Stomach (tissue), 9 donors: Measurements from ENCODE around the gene RFTN1. TPM values are rescaled to one million over a fixed set of nuclear protein-coding genes. Genes with fewer than 3 reads are reported as not detected.

Experiments
- DNase-seq, 2 donors: peaks; one replicate each; pipeline versions ENCODE4 v3.0.0 to v3.0.0-alpha.2; 2013 to 2019
- H3K27ac ChIP-seq, 5 donors: fragments of 200-600 bp in 4 of 5; sonication (generic) in 4 of 5; one replicate each; pipeline ENCODE4 v1.5.1; 2013 to 2019; ENCODE audit warnings: mild to moderate bottlenecking in 1 of 5, moderate library complexity in 1 of 5
- H3K27me3 ChIP-seq, 3 donors: fragments of 200-600 bp; sonication (generic); one replicate each; pipeline ENCODE4 v1.5.1; 2017 to 2019; ENCODE audit warnings: mixed run types in 1 of 3
- H3K36me3 ChIP-seq, 4 donors: fragments of 200-600 bp; sonication (generic); 1 replicate in 3 of 4; 2 replicates in 1 of 4; pipeline ENCODE4 v1.5.1; 2016 to 2019
- H3K4me1 ChIP-seq, 4 donors: fragments of 200-600 bp; sonication (generic); one replicate each; pipeline ENCODE4 v1.5.1; 2016 to 2019
- H3K4me3 ChIP-seq, 4 donors: fragments of 200-600 bp; sonication (generic) in 3 of 4; one replicate each; pipeline ENCODE4 v1.5.1; 2016 to 2019; ENCODE audit warnings: mild to moderate bottlenecking in 1 of 4
- H3K9me3 ChIP-seq, 4 donors: fragments of 200-600 bp; sonication (generic); one replicate each; pipeline ENCODE4 v1.5.1; 2016 to 2019
- EP300 ChIP-seq: sonication (generic); formaldehyde crosslinking; IDR thresholded peaks from one replicate; pipeline ENCODE4 v1.6.1; 2017; ENCODE audit warnings: antibody characterized with exemption
- POLR2A ChIP-seq, 4 donors: fragments of 450-650 bp; IDR thresholded peaks; one replicate each; pipeline ENCODE4 v1.6.1; 2016; ENCODE audit warnings: antibody characterized with exemption in 4 of 4, control low read depth in 2 of 4, mild to moderate bottlenecking in 1 of 4, moderate library complexity in 1 of 4
- POLR2AphosphoS5 ChIP-seq, 3 donors: sonication (generic); formaldehyde crosslinking; IDR thresholded peaks; one replicate each; pipeline ENCODE4 v1.6.1; 2016; ENCODE audit warnings: antibody characterized with exemption in 3 of 3
- WGBS, 5 donors: extraction: QIAGEN DNeasy Blood & Tissue Kit in 3 of 5; methylation state at CpG; one replicate each; pipeline versions ENCODE4 v1.1.5 to v1.1.7; 2013 to 2018; 5-methylcytosine and 5-hydroxymethylcytosine counted together
- intact Hi-C: fragments of 100-400 bp; cut with DNase I; formaldehyde crosslinking; loops from one replicate; pipeline ENCODE4 v1.15.1; 2023; ENCODE audit warnings: low total_unique reads
- polyA plus RNA-seq, 3 donors: library from polyadenylated mRNA; stranded (reverse); fragments of 200-250 nt; gene quantifications; one replicate each; pipeline ENCODE4 v1.2.3, GENCODE V29; 2013
- total RNA-seq, 5 donors: library from RNA; depleted of rRNA; stranded (reverse); fragments of >200 nt; gene quantifications; one replicate each; pipeline versions ENCODE4 v1.1.0 to v1.2.3, GENCODE V29; 2014 to 2016
- TF ChIP-seq, protein P1 (sequence below), 7 experiments: fragments of 450-650 bp in 4 of 7; fragments of 200-600 bp in 3 of 7; sonication (generic) in 3 of 7; IDR thresholded peaks; one replicate each; pipeline ENCODE4 v1.5.1; 2016 to 2019; ENCODE audit warnings: antibody characterized with exemption in 7 of 7, control low read depth in 2 of 7, mild to moderate bottlenecking in 1 of 7
- donor health status: healthy with polysubstance abuse.
- donor health status: Bipolar disorder and iron deficiency.
- donor health status: healthy.

Gene RFTN1
- total and polyA plus RNA-seq, 8 donors: 4.6 to 103 (median 18.9) TPM

DNA sequence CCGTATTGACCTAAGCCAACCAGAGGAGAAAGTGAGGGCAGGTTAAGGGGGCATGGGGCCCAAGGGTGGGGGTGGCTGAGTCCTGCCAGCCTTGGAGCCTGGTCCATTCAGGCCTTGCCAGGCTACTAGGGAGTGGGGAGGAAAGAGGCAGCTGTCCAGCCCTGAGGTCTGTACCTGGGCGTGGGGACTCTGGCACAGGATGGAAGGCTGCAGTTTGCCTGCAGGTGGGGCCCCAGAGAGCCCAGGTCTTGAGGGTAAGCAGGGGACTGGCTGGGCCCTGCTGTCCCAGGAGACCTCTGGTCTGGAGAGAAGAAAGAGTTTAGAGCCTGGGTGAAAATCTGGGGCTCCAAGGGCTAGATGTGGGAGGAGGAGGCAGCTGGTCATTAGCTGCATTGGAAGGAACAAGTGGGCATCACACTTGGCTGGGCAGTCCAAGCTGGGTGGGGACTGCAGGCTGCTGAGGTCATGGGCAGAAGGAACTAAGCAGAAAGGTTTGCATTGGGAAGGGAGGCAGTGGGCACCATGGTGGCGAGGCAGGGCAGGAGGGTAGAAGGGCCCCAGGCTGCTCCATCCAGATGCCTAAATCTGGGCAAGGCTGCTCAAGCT is 140.1 kb downstream of the RFTN1 start:
- Histone ChIP-seq H3K27ac (peak overlapping the region in 3 of 5 donors; percentile 3 to 55 (median 45)), H3K4me3 (no peak overlapping the region), H3K27me3 (no peaks in the 10 kb centered on the region), H3K9me3 (no peaks in the 10 kb centered on the region), H3K4me1 (peaks cover 0 to 37% (median 14%) of the 10 kb centered on the region in 4 donors), H3K36me3 (peaks cover 0 to 24% (median 1%) of the 10 kb centered on the region in 4 donors)
- 74 to 87% (median 81%) methylated on average over 3 of the region's 3 CpGs for WGBS, 5 donors
- TF ChIP-seq POLR2AphosphoS5 (IDR thresholded peaks at IDR 0.05): no peak
- TF ChIP-seq, protein P1, sequence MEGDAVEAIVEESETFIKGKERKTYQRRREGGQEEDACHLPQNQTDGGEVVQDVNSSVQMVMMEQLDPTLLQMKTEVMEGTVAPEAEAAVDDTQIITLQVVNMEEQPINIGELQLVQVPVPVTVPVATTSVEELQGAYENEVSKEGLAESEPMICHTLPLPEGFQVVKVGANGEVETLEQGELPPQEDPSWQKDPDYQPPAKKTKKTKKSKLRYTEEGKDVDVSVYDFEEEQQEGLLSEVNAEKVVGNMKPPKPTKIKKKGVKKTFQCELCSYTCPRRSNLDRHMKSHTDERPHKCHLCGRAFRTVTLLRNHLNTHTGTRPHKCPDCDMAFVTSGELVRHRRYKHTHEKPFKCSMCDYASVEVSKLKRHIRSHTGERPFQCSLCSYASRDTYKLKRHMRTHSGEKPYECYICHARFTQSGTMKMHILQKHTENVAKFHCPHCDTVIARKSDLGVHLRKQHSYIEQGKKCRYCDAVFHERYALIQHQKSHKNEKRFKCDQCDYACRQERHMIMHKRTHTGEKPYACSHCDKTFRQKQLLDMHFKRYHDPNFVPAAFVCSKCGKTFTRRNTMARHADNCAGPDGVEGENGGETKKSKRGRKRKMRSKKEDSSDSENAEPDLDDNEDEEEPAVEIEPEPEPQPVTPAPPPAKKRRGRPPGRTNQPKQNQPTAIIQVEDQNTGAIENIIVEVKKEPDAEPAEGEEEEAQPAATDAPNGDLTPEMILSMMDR (IDR thresholded peaks at IDR 0.05): no peak
- TF ChIP-seq POLR2A (IDR thresholded peaks at IDR 0.05): no peak
- TF ChIP-seq EP300: no peak
- no peak for DNase-seq
- intact Hi-C loops: no loop called here

DNA sequence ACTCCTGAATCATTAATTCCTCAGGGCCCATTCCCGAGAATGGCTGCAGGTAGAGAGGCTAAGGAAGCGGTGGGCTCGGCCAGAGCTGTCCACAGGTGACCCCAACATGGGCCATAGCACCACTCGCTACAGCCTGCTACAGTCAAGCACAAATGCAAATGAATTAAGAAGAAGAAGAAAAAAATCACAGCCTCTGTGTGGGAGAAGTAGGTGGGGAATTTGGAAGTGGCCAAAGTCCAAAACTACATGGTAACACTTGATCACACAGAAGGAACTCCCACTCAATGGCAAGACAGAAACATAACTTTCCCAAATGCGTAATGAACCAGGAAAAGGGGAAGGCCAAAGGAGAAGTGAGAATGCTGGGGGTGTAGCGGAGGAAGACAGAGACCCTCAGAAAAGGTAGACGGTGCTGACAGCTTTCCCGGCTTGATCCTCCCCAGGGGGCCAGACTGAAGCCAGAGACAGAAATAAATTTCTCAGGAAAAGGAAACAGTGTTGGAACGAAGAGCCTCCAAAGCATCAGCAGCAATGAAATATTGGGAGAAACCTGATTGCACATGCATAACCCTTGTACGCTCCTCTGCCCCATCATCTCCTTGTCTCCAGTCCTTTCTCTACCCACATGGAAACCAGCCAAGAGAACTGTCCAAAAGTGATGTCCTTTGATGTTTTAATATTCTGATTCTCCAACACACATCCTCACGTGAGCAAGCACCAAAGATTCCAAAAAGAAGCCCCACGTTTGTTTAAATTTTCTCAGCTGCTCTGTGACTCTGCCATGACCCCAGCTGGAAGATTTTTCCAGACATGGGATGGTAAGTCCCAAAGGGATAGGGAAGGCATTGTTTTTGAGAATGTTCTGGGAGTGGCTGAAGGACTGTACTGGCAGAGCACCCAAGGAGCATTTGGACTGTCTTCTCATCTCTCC is 140.9 kb downstream of the RFTN1 start:
- intact Hi-C loops: no loop called here
- peaks cover 0 to 24% (median 7%) of the 10 kb centered on the region in 4 donors for H3K36me3 ChIP-seq
- H3K9me3 ChIP-seq: no peaks in the 10 kb centered on the region
- peak in 1 of 2 donors; percentile 41 for DNase-seq
- peak overlapping the region in 3 of 5 donors; percentile 40 to 55 (median 45) for H3K27ac ChIP-seq
- no peak overlapping the region for H3K4me3 ChIP-seq
- H3K27me3 ChIP-seq: no peaks in the 10 kb centered on the region
- TF ChIP-seq EP300: no peak
- TF ChIP-seq, protein P1 (IDR thresholded peaks at IDR 0.05): no peak
- TF ChIP-seq POLR2A (IDR thresholded peaks at IDR 0.05): no peak
- H3K4me1 ChIP-seq: peaks cover 0 to 37% (median 14%) of the 10 kb centered on the region in 4 donors
- 64 to 78% (median 73%) methylated on average over 12 of the region's 12 CpGs for WGBS, 5 donors

GRCh38 chr3:16370872-16371740 is 142.4 kb downstream of the RFTN1 start:
- Histone ChIP-seq H3K27me3 (no peaks in the 10 kb centered on the region), H3K27ac (peak overlapping the region in 3 of 5 donors; percentile 37 to 55 (median 45)), H3K4me3 (no peak overlapping the region), H3K9me3 (no peaks in the 10 kb centered on the region), H3K36me3 (peaks cover 0 to 20% (median 9%) of the 10 kb centered on the region in 4 donors), H3K4me1 (peaks cover 0 to 37% (median 14%) of the 10 kb centered on the region in 4 donors)
- TF ChIP-seq, protein P1 (IDR thresholded peaks at IDR 0.05): no peak
- TF ChIP-seq POLR2A (IDR thresholded peaks at IDR 0.05) (no peak), POLR2AphosphoS5 (IDR thresholded peaks at IDR 0.05) (no peak), EP300 (no peak)
- peak in 1 of 2 donors; percentile 64 for DNase-seq
- intact Hi-C loops: no loop called here
- WGBS, 5 donors: 54 to 65% (median 58%) methylated on average over 10 of the region's 10 CpGs

DNA sequence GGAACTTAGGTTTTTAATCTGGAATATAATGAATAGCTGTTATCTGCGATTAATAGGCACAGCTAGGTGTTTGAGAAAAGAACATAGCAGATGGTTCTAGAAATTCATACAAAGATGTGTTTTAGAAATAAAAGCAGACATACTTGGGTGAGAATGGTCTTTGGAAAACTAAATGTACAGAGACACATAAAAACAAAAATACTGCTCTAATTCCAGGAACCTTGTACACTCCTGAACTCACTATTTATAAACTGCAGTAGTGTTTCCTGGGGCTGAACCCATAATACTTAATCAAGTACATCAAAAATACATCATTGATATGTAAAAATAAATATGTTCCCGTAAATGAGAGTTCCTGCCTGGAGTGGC is 143.0 kb downstream of the RFTN1 start:
- no peak for DNase-seq
- Histone ChIP-seq H3K4me3 (no peak overlapping the region), H3K9me3 (no peaks in the 10 kb centered on the region), H3K36me3 (peaks cover 0 to 18% (median 9%) of the 10 kb centered on the region in 4 donors), H3K27me3 (no peaks in the 10 kb centered on the region), H3K27ac (peak overlapping the region in 1 of 5 donors; percentile 55), H3K4me1 (peaks cover 0 to 37% (median 14%) of the 10 kb centered on the region in 4 donors)
- WGBS, 5 donors: 57 to 68% (median 67%) methylated on average over 2 of the region's 2 CpGs
- no peak for TF ChIP-seq EP300
- no peak for TF ChIP-seq POLR2AphosphoS5 (IDR thresholded peaks at IDR 0.05)
- TF ChIP-seq, protein P1 (IDR thresholded peaks at IDR 0.05): no peak
- no peak for TF ChIP-seq POLR2A (IDR thresholded peaks at IDR 0.05)
- intact Hi-C loops: no loop called here
